Karpas-422 (cell line): ENCODE results near the gene RNU7-1. TPM values are rescaled to one million over a fixed set of nuclear protein-coding genes. Genes with fewer than 3 reads are reported as not detected.

ENCODE experiments used
- DNase-seq: peaks from one replicate; pipeline ENCODE4 v3.0.0-alpha.2; 2015
- H2AFZ ChIP-seq: fragments of 200-600 bp; sonication (generic); 2 replicates; pipeline ENCODE4 v1.6.1; 2014; ENCODE audit warnings: antibody characterized with exemption, low read length, mixed read lengths
- H3K27ac ChIP-seq: fragments of 200-600 bp; sonication (generic); 2 replicates; pipeline ENCODE4 v1.5.1; 2014; ENCODE audit warnings: mild to moderate bottlenecking, low read length, moderate library complexity
- H3K27me3 ChIP-seq: fragments of 200-600 bp; sonication (generic); 2 replicates; pipeline ENCODE4 v1.6.1; 2014; ENCODE audit warnings: low read length, mixed read lengths
- H3K36me3 ChIP-seq: fragments of 200-600 bp; sonication (generic); 2 replicates; pipeline ENCODE4 v1.6.1; 2014; ENCODE audit warnings: low read length, mixed read lengths; ENCODE audit not compliant: insufficient read depth
- H3K4me1 ChIP-seq: fragments of 200-600 bp; sonication (generic); 2 replicates; pipeline ENCODE4 v1.6.1; 2014; ENCODE audit warnings: mild to moderate bottlenecking, low read length, mixed read lengths
- H3K4me2 ChIP-seq: fragments of 200-600 bp; sonication (generic); 2 replicates; pipeline ENCODE4 v1.6.1; 2014; ENCODE audit warnings: low read length, low read depth, mild to moderate bottlenecking; ENCODE audit not compliant: poor library complexity, severe bottlenecking
- H3K4me3 ChIP-seq: fragments of 200-600 bp; sonication (generic); 2 replicates; pipeline ENCODE4 v1.5.1; 2014; ENCODE audit warnings: mild to moderate bottlenecking, antibody characterized with exemption, low read length, mixed read lengths
- H3K79me2 ChIP-seq: fragments of 200-600 bp; sonication (generic); 2 replicates; pipeline ENCODE4 v1.6.1; 2014; ENCODE audit warnings: mild to moderate bottlenecking, low read length, mixed read lengths
- H3K9ac ChIP-seq: fragments of 200-600 bp; sonication (generic); 2 replicates; pipeline ENCODE4 v1.6.0; 2014; ENCODE audit warnings: low read length
- H3K9me2 ChIP-seq: fragments of 200-600 bp; sonication (generic), shearing (Covaris generic); replicated peaks from 2 replicates; pipeline ENCODE4 v1.6.0; 2014; ENCODE audit warnings: mild to moderate bottlenecking, low read length, moderate library complexity; ENCODE audit not compliant: insufficient read depth
- H3K9me3 ChIP-seq: fragments of 300-700, 200-600 bp; sonication (generic); 2 replicates; pipeline ENCODE4 v1.6.1; 2014; ENCODE audit warnings: low read length, mixed read lengths
- H4K20me1 ChIP-seq: fragments of 200-600 bp; sonication (generic); 2 replicates; pipeline ENCODE4 v1.6.1; 2014; ENCODE audit warnings: mild to moderate bottlenecking, antibody characterized with exemption, low read length, low read depth; ENCODE audit not compliant: insufficient read depth
- total RNA-seq: library from RNA; depleted of rRNA; stranded (reverse); fragments of >200 nt; shearing (Covaris generic); gene quantifications from 2 replicates; pipeline ENCODE4 v1.2.3, GENCODE V29; 2014; ENCODE audit warnings: low replicate concordance

Gene RNU7-1
- total RNA-seq, 1 experiment from 2014 or later = not detected

DNA sequence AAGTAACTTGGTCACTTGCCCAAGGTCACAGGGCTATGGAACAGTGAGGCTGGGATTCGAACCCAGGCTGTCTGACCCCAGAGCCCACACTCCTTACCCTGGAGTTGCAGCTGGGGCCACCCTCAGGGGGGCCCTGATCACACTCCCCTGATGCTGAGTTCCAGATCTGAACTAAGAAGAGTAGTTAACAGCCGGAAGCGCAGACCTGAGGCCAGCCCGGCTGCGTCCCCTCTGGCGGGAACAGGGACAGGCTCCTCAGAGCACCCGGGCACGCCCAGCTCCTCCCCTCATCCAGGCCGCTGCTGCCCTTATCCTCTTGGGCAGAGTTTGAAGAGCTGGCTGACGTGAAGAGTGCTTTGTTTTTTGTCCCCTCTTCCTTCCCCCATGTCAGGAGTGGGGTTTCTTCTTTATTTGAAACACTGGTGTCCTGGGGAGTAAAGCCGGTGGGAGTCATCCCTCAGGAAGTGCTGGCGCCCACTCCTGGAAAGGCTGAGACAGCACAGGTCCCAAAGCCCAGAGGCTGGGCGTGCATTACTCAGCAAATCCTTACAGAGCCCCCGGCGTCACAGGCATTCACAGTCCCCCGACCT is 18.2 kb downstream of the RNU7-1 start:
- Histone ChIP-seq H3K9me3 (no peaks in the 10 kb centered on the region), H3K4me1 (peaks cover 72% of the 10 kb centered on the region), H3K4me3 (no peak overlapping the region), H3K9ac (peak overlapping the region; percentile 44), H3K36me3 (peaks cover 23% of the 10 kb centered on the region; the same call in 1 of the 2 replicates), H3K9me2 (no peaks in the 10 kb centered on the region), H3K79me2 (no peaks in the 10 kb centered on the region), H3K27me3 (no peaks in the 10 kb centered on the region), H3K27ac (peak overlapping the region; percentile 79), H2AFZ (no peak overlapping the region), H4K20me1 (peaks cover 14% of the 10 kb centered on the region; the same call in 1 of the 2 replicates), H3K4me2 (peak overlapping the region; percentile 38)
- DNase-seq = peak; percentile 90

DNA sequence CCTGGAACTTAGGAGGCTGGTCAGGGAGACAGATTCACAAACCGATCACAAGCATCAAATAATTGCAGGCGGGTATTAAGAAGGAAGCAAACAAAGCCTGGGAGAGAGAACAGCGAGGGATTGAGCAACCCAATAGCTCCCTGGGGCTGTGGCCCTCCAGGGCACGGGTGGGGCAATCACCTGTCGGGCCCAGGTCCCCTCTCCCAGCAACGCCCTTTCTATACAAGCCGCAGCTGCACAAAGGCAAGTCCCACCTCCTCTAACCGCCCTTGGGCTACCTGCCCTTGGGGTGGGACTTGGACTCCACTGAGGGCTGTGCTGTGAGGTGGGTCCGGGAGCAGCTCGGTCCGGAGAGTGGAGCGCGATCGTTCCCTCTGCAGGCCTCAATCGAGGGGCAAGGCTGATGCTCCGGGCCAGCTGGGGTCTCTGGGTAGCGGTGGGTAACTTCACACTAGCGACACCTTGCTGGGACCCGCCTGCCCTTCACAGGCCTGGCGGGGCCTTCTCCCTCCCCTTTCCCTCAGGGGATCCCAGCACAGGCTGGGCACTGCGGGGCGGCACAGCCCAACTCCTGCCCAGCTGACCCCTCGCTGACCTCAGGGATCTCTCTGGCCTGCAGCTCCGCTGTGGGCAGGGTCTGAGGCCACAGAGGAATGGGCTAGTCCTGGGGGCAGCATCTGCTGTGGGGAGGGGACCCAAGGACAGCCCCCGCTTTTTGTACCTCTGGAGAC is 18.8 kb downstream of the RNU7-1 start:
- H2AFZ ChIP-seq = no peak overlapping the region
- H3K9me3 ChIP-seq = no peaks in the 10 kb centered on the region
- peak overlapping the region; percentile 79 for H3K27ac ChIP-seq
- H4K20me1 ChIP-seq = peaks cover 14% of the 10 kb centered on the region; the same call in 1 of the 2 replicates
- no peaks in the 10 kb centered on the region for H3K9me2 ChIP-seq
- peak overlapping the region; percentile 38 for H3K4me2 ChIP-seq
- no peak overlapping the region for H3K4me3 ChIP-seq
- peaks cover 65% of the 10 kb centered on the region for H3K4me1 ChIP-seq
- no peaks in the 10 kb centered on the region for H3K27me3 ChIP-seq
- no peaks in the 10 kb centered on the region for H3K79me2 ChIP-seq
- H3K36me3 ChIP-seq = peaks cover 28% of the 10 kb centered on the region; the same call in 1 of the 2 replicates
- DNase-seq = peak; percentile 76
- H3K9ac ChIP-seq = peak overlapping the region; percentile 44

DNA sequence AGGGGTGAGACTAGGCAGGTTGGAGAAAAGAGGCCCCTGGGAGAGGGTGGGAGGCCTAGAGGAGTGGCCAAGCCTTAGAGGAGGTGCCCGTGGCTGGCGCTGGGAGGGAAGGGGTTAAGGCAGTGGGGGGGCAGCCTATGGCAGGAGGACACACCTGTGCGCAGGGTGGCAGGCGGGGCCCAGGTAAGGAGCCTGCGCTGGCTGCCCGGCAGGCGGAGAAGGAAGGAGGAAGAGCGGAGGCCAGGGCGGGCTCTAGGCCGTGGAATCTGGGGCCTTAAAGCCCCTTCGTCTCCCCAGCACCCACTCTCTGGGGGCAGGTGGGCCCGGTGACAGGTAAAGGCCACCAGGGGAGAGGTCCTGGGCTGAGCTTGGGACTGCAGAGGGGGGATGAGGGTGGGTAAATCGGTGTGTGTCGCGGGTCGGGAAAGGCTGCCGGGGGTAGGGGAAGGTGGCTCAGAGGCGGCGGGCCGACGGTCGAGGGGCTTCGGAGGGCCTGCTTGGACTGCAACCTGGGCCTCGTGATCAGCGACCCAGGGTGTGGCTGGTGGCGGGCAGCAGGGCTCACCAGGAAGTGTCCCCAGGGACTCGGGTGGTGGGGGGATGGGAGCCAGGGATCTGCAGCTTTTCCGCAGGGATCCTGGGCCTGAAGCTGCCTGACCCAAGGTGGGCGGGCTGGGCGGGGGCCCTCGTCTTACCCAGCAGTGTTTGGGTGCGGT is 19.6 kb downstream of the RNU7-1 start:
- Histone ChIP-seq H3K9ac (no peak overlapping the region), H4K20me1 (peaks cover 9% of the 10 kb centered on the region; the same call in 1 of the 2 replicates), H3K9me3 (no peaks in the 10 kb centered on the region), H3K27ac (no peak overlapping the region), H3K36me3 (peaks cover 30% of the 10 kb centered on the region), H3K79me2 (peaks cover 2% of the 10 kb centered on the region), H3K4me1 (peaks cover 65% of the 10 kb centered on the region), H3K4me3 (no peak overlapping the region), H2AFZ (no peak overlapping the region), H3K9me2 (no peaks in the 10 kb centered on the region), H3K27me3 (no peaks in the 10 kb centered on the region), H3K4me2 (no peak overlapping the region)
- peak; percentile 72 for DNase-seq

DNA sequence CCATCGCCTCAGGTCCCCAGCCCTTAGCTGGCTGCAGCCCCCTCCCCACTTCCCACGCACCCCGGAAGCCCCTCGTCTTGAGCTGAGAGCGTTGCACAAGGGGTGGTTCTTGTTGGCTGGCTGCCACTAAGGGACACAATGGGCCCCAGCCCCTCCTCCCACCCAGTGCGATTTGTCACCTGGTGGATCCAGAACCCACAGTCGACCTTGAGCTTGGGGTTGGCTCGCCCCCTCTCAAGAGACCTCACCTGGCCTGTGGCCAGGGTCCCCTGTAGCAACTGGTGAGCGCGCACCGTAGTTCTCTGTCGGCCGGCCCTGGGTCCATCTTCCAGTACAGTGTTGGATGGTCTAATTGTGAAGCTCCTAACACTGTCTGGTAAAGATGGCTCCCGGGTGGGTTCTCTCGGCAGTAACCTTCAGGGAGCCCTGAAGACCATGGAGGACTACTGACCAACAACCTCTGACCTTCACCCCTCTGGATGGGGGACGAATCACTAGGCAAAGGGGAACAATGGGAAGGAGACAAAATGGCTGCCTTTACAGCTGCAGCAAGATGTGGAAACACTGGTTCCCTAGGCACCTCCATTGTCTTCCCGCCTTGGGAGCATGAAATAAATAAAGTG is 20.3 kb downstream of the RNU7-1 start:
- Histone ChIP-seq H3K36me3 (peaks cover 34% of the 10 kb centered on the region), H3K9me2 (no peaks in the 10 kb centered on the region), H3K4me2 (no peak overlapping the region), H3K4me3 (no peak overlapping the region), H3K9ac (no peak overlapping the region), H4K20me1 (peaks cover 5% of the 10 kb centered on the region; the same call in 1 of the 2 replicates), H3K27me3 (no peaks in the 10 kb centered on the region), H3K27ac (peak overlapping the region; percentile 58), H3K4me1 (peaks cover 65% of the 10 kb centered on the region), H3K9me3 (no peaks in the 10 kb centered on the region), H3K79me2 (peaks cover 9% of the 10 kb centered on the region), H2AFZ (no peak overlapping the region)
- no peak for DNase-seq

DNA sequence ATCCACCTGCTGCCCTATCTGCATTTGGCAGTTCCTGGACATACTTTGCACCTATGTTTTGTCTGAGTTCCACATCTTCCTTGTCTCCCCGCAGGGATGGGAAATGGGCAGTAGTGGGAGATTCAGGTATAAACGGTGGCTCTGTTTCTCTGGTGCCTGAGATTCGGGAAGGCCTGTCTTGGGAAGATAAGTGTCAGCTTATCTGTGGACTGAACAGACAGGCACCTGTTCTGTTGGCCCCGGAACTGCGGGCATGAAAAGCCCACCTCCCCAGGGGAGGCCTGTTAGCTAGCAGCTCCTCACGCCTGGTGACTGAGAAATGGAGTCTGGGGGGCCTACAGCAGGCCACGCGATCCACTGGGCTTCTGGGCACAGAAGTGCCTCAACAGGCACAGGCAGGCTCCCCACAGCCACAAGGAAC is 21.0 kb downstream of the RNU7-1 start:
- H3K4me1 ChIP-seq = peaks cover 64% of the 10 kb centered on the region
- peaks cover 16% of the 10 kb centered on the region for H3K79me2 ChIP-seq
- H3K9ac ChIP-seq = peak overlapping the region; percentile 30
- H3K9me2 ChIP-seq = no peaks in the 10 kb centered on the region
- DNase-seq = no peak
- 0 out of 2 replicates have a peak, but pooled peaks cover 5% of the 10 kb centered on the region for H4K20me1 ChIP-seq
- no peaks in the 10 kb centered on the region for H3K9me3 ChIP-seq
- H3K4me2 ChIP-seq = peak overlapping the region; percentile 2
- H3K36me3 ChIP-seq = peaks cover 39% of the 10 kb centered on the region
- no peak overlapping the region for H3K4me3 ChIP-seq
- peak overlapping the region; percentile 58 for H3K27ac ChIP-seq
- no peak overlapping the region for H2AFZ ChIP-seq
- no peaks in the 10 kb centered on the region for H3K27me3 ChIP-seq

DNA sequence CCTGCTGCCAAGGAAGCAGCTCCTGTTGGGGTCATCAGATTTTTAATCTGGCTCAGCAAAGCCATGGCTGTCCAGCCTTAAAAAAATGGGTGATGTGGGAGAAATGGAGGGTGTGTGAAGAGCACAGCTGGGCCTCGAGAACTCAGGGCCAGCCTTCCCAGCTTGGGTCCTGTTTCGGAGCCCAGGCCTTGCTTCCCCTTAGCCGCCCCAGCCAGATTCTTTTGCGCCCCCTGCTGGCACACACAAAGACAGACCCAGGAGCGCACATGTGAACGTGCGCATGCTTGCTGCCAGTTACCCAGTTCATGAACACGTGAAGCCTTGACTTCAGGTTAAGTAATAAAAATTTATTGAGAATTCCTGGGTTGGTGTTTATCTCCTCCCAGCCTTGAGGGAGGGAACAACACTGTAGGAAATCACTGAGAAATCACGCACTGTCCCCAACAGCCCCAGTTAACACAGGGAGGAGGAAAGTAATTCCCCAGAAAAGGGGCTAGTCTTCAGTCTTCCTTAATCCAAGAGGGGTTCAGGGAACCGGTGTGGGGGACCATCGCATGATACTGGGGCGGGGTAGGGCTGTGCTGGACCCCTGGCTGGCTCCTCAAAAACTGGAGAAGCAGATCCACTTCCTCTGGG is 21.5 kb downstream of the RNU7-1 start:
- Histone ChIP-seq H3K4me3 (no peak overlapping the region), H3K36me3 (peaks cover 38% of the 10 kb centered on the region), H3K4me2 (peak overlapping the region; percentile 2), H3K9me3 (no peaks in the 10 kb centered on the region), H3K79me2 (peaks cover 22% of the 10 kb centered on the region), H3K4me1 (peaks cover 58% of the 10 kb centered on the region), H3K27me3 (no peaks in the 10 kb centered on the region), H4K20me1 (0 out of 2 replicates have a peak, but pooled peaks cover 5% of the 10 kb centered on the region), H3K9me2 (no peaks in the 10 kb centered on the region), H2AFZ (no peak overlapping the region), H3K9ac (peak overlapping the region; percentile 30), H3K27ac (peak overlapping the region; percentile 58)
- peak; percentile 96 for DNase-seq

DNA sequence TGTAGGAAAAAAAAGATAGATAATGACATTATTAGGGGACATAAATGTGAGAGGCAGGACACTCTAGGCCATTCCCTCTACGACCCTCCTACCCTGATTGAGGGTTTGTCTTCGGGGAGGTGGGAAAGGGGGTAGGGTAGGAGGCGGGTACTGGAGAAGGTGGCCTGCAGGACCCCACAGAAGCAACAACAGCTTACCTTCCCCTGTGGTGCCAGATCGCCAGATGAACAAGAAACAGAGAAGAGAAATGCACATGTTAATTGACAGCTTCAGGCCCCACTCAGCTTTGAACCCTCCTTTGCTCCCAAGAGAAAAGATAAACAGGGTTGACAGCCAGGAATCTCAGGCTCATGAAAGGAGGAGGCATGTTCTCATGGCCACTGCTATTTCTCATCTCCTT is 22.1 kb downstream of the RNU7-1 start:
- Histone ChIP-seq H3K79me2 (peaks cover 25% of the 10 kb centered on the region), H3K4me3 (no peak overlapping the region), H3K9ac (no peak overlapping the region), H3K27ac (peak overlapping the region; percentile 58), H2AFZ (no peak overlapping the region), H3K27me3 (no peaks in the 10 kb centered on the region), H3K4me1 (peaks cover 53% of the 10 kb centered on the region), H3K4me2 (no peak overlapping the region), H3K9me2 (no peaks in the 10 kb centered on the region), H3K36me3 (peaks cover 33% of the 10 kb centered on the region), H3K9me3 (no peaks in the 10 kb centered on the region), H4K20me1 (0 out of 2 replicates have a peak, but pooled peaks cover 5% of the 10 kb centered on the region)
- DNase-seq = no peak
